Endodermal cell (in vitro differentiated cells): ENCODE data around the gene ACADVL. TPM values are rescaled to one million over a fixed set of nuclear protein-coding genes. Genes with fewer than 3 reads are reported as not detected.
"Not testable (repeated sequence)": the region's sequence is repeated elsewhere in the genome, so short reads cannot be mapped to it uniquely, and the experiment has no call there.

Experiments
- DNase-seq: peaks from one replicate; pipeline ENCODE4 v3.0.0-alpha.2; 2017
- H3K27ac ChIP-seq: 2 replicates; pipeline ENCODE4 v1.5.1; 2013; ENCODE audit warnings: mild to moderate bottlenecking, low read depth, low read length, moderate library complexity
- H3K27me3 ChIP-seq: 2 replicates; pipeline ENCODE4 v1.6.1; 2013; ENCODE audit warnings: mild to moderate bottlenecking, low read length, moderate library complexity; ENCODE audit not compliant: insufficient read depth, control insufficient read depth, poor library complexity, severe bottlenecking
- H3K36me3 ChIP-seq: 2 replicates; pipeline ENCODE4 v1.7.0; 2013; ENCODE audit warnings: mild to moderate bottlenecking, low read length, moderate library complexity; ENCODE audit not compliant: control insufficient read depth, insufficient read depth
- H3K4me1 ChIP-seq: one replicate; pipeline ENCODE4 v1.7.0; 2013; ENCODE audit warnings: low read length; ENCODE audit not compliant: control insufficient read depth, insufficient read depth
- H3K4me3 ChIP-seq: 2 replicates; pipeline ENCODE4 v1.5.1; 2013; ENCODE audit warnings: mild to moderate bottlenecking, low read length, moderate library complexity
- H3K9ac ChIP-seq: 2 replicates; pipeline ENCODE4 v1.6.1; 2013; ENCODE audit warnings: mild to moderate bottlenecking, low read length, moderate library complexity; ENCODE audit not compliant: poor library complexity, severe bottlenecking; ENCODE audit errors: extremely low read depth
- H3K9me3 ChIP-seq: 2 replicates; pipeline ENCODE4 v1.6.1; 2013; ENCODE audit warnings: mild to moderate bottlenecking, low read length, moderate library complexity; ENCODE audit not compliant: control insufficient read depth
- H3K27ac Mint-ChIP-seq: 2 replicates; pipeline ENCODE4 v1.8.0; 2020; ENCODE audit warnings: mixed read lengths
- H3K27me3 Mint-ChIP-seq: 2 replicates; pipeline ENCODE4 v1.8.0; 2021; ENCODE audit warnings: mild to moderate bottlenecking, mixed read lengths; ENCODE audit not compliant: insufficient read depth
- H3K36me3 Mint-ChIP-seq: 2 replicates; pipeline ENCODE4 v1.8.0; 2020; ENCODE audit warnings: low read depth, mixed read lengths
- H3K4me1 Mint-ChIP-seq: 2 replicates; pipeline ENCODE4 v1.8.0; 2020; ENCODE audit warnings: mixed read lengths
- H3K4me3 Mint-ChIP-seq: 2 replicates; pipeline ENCODE4 v1.8.0; 2020; ENCODE audit warnings: mild to moderate bottlenecking, moderate library complexity, mixed read lengths
- H3K9me3 Mint-ChIP-seq: 2 replicates; pipeline ENCODE4 v1.8.0; 2020; ENCODE audit warnings: mild to moderate bottlenecking, mixed read lengths
- CTCF ChIP-seq: fragments of 200-600 bp; sonication (generic); conservative IDR thresholded peaks from 2 replicates; pipeline ENCODE4 v1.5.0; 2021; ENCODE audit warnings: antibody characterized with exemption, mild to moderate bottlenecking
- WGBS, 2 experiments: methylation state at CpG; one replicate each; pipeline versions ENCODE4 v1.1.5 to v1.1.7; 2013; ENCODE audit warnings: missing lambda C conversion rate in 2 of 2, mixed read lengths in 1 of 2; ENCODE audit not compliant: insufficient coverage in 1 of 2, insufficient read length in 1 of 2; 5-methylcytosine and 5-hydroxymethylcytosine counted together
- total RNA-seq, 2 donors: library from RNA; stranded (reverse); fragmentation: NEBNext Ultra II Directional in 1 of 2; extraction: Animal tissue kit (Norgen Biotek cat#: 25700) in 1 of 2; gene quantifications; 2 replicates in 1 of 2; 3 replicates in 1 of 2; pipeline ENCODE4 v1.2.1, GENCODE V29; 2021

The ACADVL gene
- total RNA-seq, 2 donors from 2014 or later = 337 to 459 TPM

DNA sequence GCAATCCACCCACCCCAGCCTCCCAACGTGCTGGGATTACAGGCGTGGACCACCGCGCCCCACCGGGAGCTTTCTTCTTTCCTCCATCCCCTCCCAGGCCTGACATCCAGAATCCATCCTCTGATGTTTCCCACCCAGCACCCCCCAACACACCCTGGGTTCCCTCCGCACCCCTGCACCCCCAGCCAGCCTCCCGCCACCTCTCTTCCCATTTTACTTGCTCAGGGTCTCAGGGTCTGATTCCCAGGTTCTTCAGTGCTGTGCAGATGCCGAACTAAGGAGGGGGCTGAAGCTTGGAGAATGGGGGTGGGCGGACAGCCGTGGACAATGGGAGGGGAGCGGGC is 40.8 kb upstream of the ACADVL start:
- Histone ChIP-seq H3K9ac (no peak overlapping the region), H3K4me1 (no peaks in the 10 kb centered on the region), H3K27ac (no peak overlapping the region), H3K36me3 (no peaks in the 10 kb centered on the region), H3K4me3 (no peak overlapping the region), H3K27me3 (peaks cover 11% of the 10 kb centered on the region), H3K9me3 (no peaks in the 10 kb centered on the region)
- H3K36me3 Mint-ChIP-seq = no peaks in the 10 kb centered on the region
- peaks cover 7% of the 10 kb centered on the region for H3K27me3 Mint-ChIP-seq
- TF ChIP-seq CTCF = no peak
- H3K27ac Mint-ChIP-seq = no peak overlapping the region
- no peaks in the 10 kb centered on the region for H3K9me3 Mint-ChIP-seq
- DNase-seq = no peak
- peaks cover 9% of the 10 kb centered on the region for H3K4me1 Mint-ChIP-seq
- 83 to 93% methylated on average over 4 to 11 of the region's 11 CpGs for WGBS, 2 experiments
- no peak overlapping the region for H3K4me3 Mint-ChIP-seq

GRCh38 chr17:7179317-7180254 is 40.2 kb upstream of the ACADVL start, which contains the start of gene ASGR1:
TSS of gene ASGR1 (minus strand) at chr17:7179370. CDS start at chr17:7178563, 807 bp downstream.
- H3K27me3 ChIP-seq = peaks cover 11% of the 10 kb centered on the region
- H3K36me3 Mint-ChIP-seq = no peaks in the 10 kb centered on the region
- peak within 1 kb of the TSS; percentile 87 for H3K4me3 ChIP-seq
- no peak within 1 kb of the TSS for H3K4me3 Mint-ChIP-seq
- TF ChIP-seq CTCF = no peak
- H3K36me3 ChIP-seq = no peaks in the 10 kb centered on the region
- peaks cover 9% of the 10 kb centered on the region for H3K4me1 Mint-ChIP-seq
- no peak within 1 kb of the TSS for H3K27ac ChIP-seq
- peak within 1 kb of the TSS; percentile 93 for H3K27ac Mint-ChIP-seq
- DNase-seq = no peak
- H3K4me1 ChIP-seq = no peaks in the 10 kb centered on the region
- 86 to 87% methylated on average over 8 to 20 of the region's 20 CpGs for WGBS, 2 experiments
- peaks cover 7% of the 10 kb centered on the region for H3K27me3 Mint-ChIP-seq
- no peaks in the 10 kb centered on the region for H3K9me3 Mint-ChIP-seq
- peak within 1 kb of the TSS; percentile 53 for H3K9ac ChIP-seq
- H3K9me3 ChIP-seq = no peaks in the 10 kb centered on the region

GRCh38 chr17:7182101-7182500 is 37.6 kb upstream of the ACADVL start:
- not testable (repeated sequence) for H3K27me3 ChIP-seq, H3K9me3 Mint-ChIP-seq, H3K27ac ChIP-seq, H3K9me3 ChIP-seq, H3K9ac ChIP-seq, H3K36me3 Mint-ChIP-seq, H3K4me3 ChIP-seq, DNase-seq, H3K27ac Mint-ChIP-seq, H3K36me3 ChIP-seq, H3K4me3 Mint-ChIP-seq, H3K27me3 Mint-ChIP-seq, H3K4me1 Mint-ChIP-seq, H3K4me1 ChIP-seq
- 86 to 88% methylated on average over 1 to 2 of the region's 2 CpGs for WGBS, 2 experiments
